Endothelial cell of umbilical vein (primary cell): ENCODE results near the gene SEC24C. TPM values are rescaled to one million over a fixed set of nuclear protein-coding genes. Genes with fewer than 3 reads are reported as not detected.

Source experiments
- BruUV-seq: library from RNA; stranded (reverse); fragments of 400-500 nt; replicated peaks from 2 replicates; lab custom pipeline; 2021; lab: Mats Ljungman, UMichigan
- CTCF ChIA-PET: fragments of 300-600, 350-600 bp; sonication (Branson Sonifier 250); formaldehyde crosslinking; loops from one replicate; lab custom pipeline; 2021; ENCODE audit warnings: antibody characterized with exemption, inconsistent platforms; lab: Charles Lee
- POLR2A ChIA-PET: fragments of 300-600, 350-600 bp; sonication (Branson Sonifier 250); formaldehyde crosslinking; loops from one replicate; lab custom pipeline; 2021; ENCODE audit warnings: antibody characterized with exemption, inconsistent platforms; lab: Charles Lee
- DNase-seq: peaks from one replicate; pipeline ENCODE4 v3.0.0-alpha.2; 2011; ENCODE audit warnings: low read depth, low spot score
- FAIRE-seq: peaks from 2 replicates; lab custom pipeline; 2011; peaks lifted over from hg19 to GRCh38; lab: Jason Lieb, UNC
- H2AFZ ChIP-seq: 2 replicates; pipeline ENCODE4 v1.6.0; 2012; ENCODE audit warnings: low read depth, low read length, control low read depth, inconsistent platforms
- H3K27ac ChIP-seq: 2 replicates; pipeline ENCODE4 v1.5.1; 2011; ENCODE audit warnings: low read depth, mild to moderate bottlenecking, control low read depth, low read length, moderate library complexity; ENCODE audit not compliant: insufficient read depth
- H3K27me3 ChIP-seq, 2 experiments: 2 replicates each; pipeline versions ENCODE4 v1.6.0 to v1.6.1; 2011; ENCODE audit warnings: low read length in 2 of 2, mixed read lengths in 1 of 2; ENCODE audit not compliant: control insufficient read depth in 2 of 2, insufficient read depth in 2 of 2
- H3K36me3 ChIP-seq, 2 experiments: 2 replicates in 1 of 2; 3 replicates in 1 of 2; pipeline ENCODE4 v1.5.1; 2011; ENCODE audit warnings: low read length in 2 of 2, mild to moderate bottlenecking in 1 of 2, moderate library complexity in 1 of 2; ENCODE audit not compliant: control insufficient read depth in 2 of 2, insufficient read depth in 2 of 2; ENCODE audit errors: extremely low read depth in 1 of 2
- H3K4me1 ChIP-seq: 3 replicates; pipeline ENCODE4 v1.5.1; 2011; ENCODE audit warnings: mild to moderate bottlenecking, low read length; ENCODE audit not compliant: control insufficient read depth, insufficient read depth; ENCODE audit errors: extremely low read depth
- H3K4me2 ChIP-seq: 2 replicates; pipeline ENCODE4 v1.6.1; 2011; ENCODE audit warnings: low read length, control low read depth, mixed read lengths; ENCODE audit not compliant: insufficient read depth
- H3K4me3 ChIP-seq, 3 experiments: fragments of 200-600 bp in 1 of 3; sonication (generic), shearing (Covaris generic) in 1 of 3; replicated peaks in 1 of 3; 2 replicates each; pipeline ENCODE4 v1.5.1; 2011 to 2016; ENCODE audit warnings: control low read depth in 3 of 3, low read length in 3 of 3, mild to moderate bottlenecking in 2 of 3, inconsistent platforms in 1 of 3, low read depth in 1 of 3, moderate library complexity in 1 of 3; ENCODE audit not compliant: insufficient read depth in 1 of 3
- H3K79me2 ChIP-seq: 2 replicates; pipeline ENCODE4 v1.6.0; 2012; ENCODE audit warnings: low read length, inconsistent platforms; ENCODE audit not compliant: control insufficient read depth, insufficient read depth
- H3K9ac ChIP-seq: replicated peaks from 2 replicates; pipeline ENCODE3; 2011; ENCODE audit warnings: low read length, control low read depth; ENCODE audit not compliant: insufficient read depth; ENCODE audit errors: extremely low read depth
- H3K9me1 ChIP-seq: replicated peaks from 3 replicates; pipeline ENCODE4 v1.6.0; 2011; ENCODE audit warnings: mild to moderate bottlenecking, low read length; ENCODE audit not compliant: control insufficient read depth, insufficient read depth; ENCODE audit errors: extremely low read depth
- H3K9me3 ChIP-seq: replicated peaks from 2 replicates; pipeline ENCODE4 v1.5.1; 2012; ENCODE audit warnings: low read length, inconsistent platforms; ENCODE audit not compliant: control insufficient read depth, insufficient read depth
- H4K20me1 ChIP-seq: replicated peaks from 2 replicates; pipeline ENCODE3; 2011; ENCODE audit warnings: mild to moderate bottlenecking, low read length; ENCODE audit not compliant: control insufficient read depth, insufficient read depth; ENCODE audit errors: extremely low read depth
- EZH2 ChIP-seq: IDR thresholded peaks from 2 replicates; pipeline ENCODE4 v1.6.1; 2012; ENCODE audit warnings: borderline replicate concordance, low read depth, mild to moderate bottlenecking, moderate library complexity, low read length, inconsistent platforms; ENCODE audit not compliant: severe bottlenecking
- FOS ChIP-seq: IDR thresholded peaks from 2 replicates; pipeline ENCODE4 v1.6.1; 2011; ENCODE audit warnings: mild to moderate bottlenecking, low read length, moderate library complexity, borderline replicate concordance; ENCODE audit not compliant: insufficient read depth
- GATA2 ChIP-seq: IDR thresholded peaks from 2 replicates; pipeline ENCODE4 v1.7.0; 2011; ENCODE audit warnings: low read depth, mild to moderate bottlenecking, moderate library complexity, mixed read lengths, low read length; ENCODE audit not compliant: insufficient read length, insufficient read depth
- JUN ChIP-seq: IDR thresholded peaks from 2 replicates; pipeline ENCODE4 v1.6.1; 2011; ENCODE audit warnings: borderline replicate concordance, low read depth; ENCODE audit not compliant: insufficient read length, insufficient read depth
- MYC ChIP-seq: IDR thresholded peaks from one replicate; pipeline ENCODE4 v1.6.1; 2011; ENCODE audit warnings: mild to moderate bottlenecking, low read depth, low read length
- POLR2A ChIP-seq: IDR thresholded peaks from 2 replicates; pipeline ENCODE4 v1.6.1; 2012; ENCODE audit warnings: low read depth, mild to moderate bottlenecking, control low read depth, low read length
- POLR2AphosphoS5 ChIP-seq: IDR thresholded peaks from 2 replicates; pipeline ENCODE4 v1.6.1; 2012; ENCODE audit warnings: low read depth, mild to moderate bottlenecking, control low read depth, low read length, moderate library complexity; ENCODE audit not compliant: insufficient read depth
- dilution Hi-C: fragments of 300-500 bp; cut with MboI; formaldehyde crosslinking; loops from one replicate; pipeline ENCODE4 v1.15.0; 2019; ENCODE audit warnings: low sequenced_read_pairs; ENCODE audit not compliant: extremely low pct_ligation_motif_present
- intact Hi-C: fragments of 100-400 bp; cut with micrococcal nuclease; formaldehyde crosslinking; loops from one replicate; pipeline ENCODE4 v1.10.0; 2022
- polyA plus RNA-seq, 4 experiments: library from polyadenylated mRNA; depleted of rRNA in 3 of 4; stranded (reverse) in 3 of 4; unstranded in 1 of 4; fragments of >200 nt; gene quantifications; 2 replicates each; pipeline versions ENCODE4 v1.2.1 to v1.2.3, GENCODE V29; 2011 to 2012; ENCODE audit warnings: missing spikeins in 1 of 4
- total RNA-seq: library from RNA; stranded (reverse); gene quantifications from 2 replicates; pipeline ENCODE4 v1.2.3, GENCODE V29; 2021
- TF ChIP-seq, protein P1 (sequence below): IDR thresholded peaks from 2 replicates; pipeline ENCODE4 v1.6.1; 2011; ENCODE audit not compliant: insufficient read depth, insufficient read length
- TF ChIP-seq, protein P2 (sequence below), 2 donors: IDR thresholded peaks; 1 replicate in 1 of 2; 2 replicates in 1 of 2; pipeline ENCODE4 v1.5.1; 2011; ENCODE audit warnings: low read length in 2 of 2, mild to moderate bottlenecking in 2 of 2, moderate library complexity in 2 of 2, control low read depth in 1 of 2, inconsistent platforms in 1 of 2, low read depth in 1 of 2; ENCODE audit not compliant: insufficient read depth in 1 of 2; ENCODE audit errors: extremely low read depth in 1 of 2

Gene SEC24C
- total and polyA plus RNA-seq, 2 donors (not counting 3 experiments of a cell fraction or from before 2014, with no cell fraction given), result 95.5 to 108 TPM

DNA sequence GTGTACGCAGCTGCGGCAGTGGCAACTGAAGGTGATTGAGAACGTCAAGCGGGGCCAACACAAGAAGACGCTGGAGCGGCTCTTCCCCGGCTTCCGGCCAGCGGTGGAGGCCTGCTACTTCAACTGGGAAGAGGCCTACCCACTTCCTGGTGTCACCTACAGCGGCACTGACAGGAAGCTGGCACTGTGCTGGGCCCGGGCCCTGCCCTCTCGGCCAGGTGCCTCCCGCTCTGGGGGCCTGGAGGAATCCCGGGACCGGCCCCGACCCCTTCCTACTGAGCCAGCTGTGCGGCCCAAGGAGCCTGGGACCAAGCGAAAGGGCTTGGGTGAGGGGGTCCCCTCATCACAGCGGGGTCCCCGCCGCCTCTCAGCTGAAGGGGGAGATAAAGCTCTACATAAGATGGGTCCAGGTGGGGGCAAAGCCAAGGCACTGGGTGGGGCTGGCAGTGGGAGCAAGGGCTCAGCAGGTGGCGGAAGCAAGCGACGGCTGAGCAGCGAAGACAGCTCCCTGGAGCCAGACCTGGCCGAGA is 47.8 kb downstream of the SEC24C start:
- TF ChIP-seq EZH2 (no peak), POLR2A (no peak), JUN (no peak), MYC (no peak), POLR2AphosphoS5 (no peak), FOS (no peak), GATA2 (no peak)
- TF ChIP-seq, protein P1, sequence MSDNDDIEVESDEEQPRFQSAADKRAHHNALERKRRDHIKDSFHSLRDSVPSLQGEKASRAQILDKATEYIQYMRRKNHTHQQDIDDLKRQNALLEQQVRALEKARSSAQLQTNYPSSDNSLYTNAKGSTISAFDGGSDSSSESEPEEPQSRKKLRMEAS, result no peak
- TF ChIP-seq, protein P2, sequence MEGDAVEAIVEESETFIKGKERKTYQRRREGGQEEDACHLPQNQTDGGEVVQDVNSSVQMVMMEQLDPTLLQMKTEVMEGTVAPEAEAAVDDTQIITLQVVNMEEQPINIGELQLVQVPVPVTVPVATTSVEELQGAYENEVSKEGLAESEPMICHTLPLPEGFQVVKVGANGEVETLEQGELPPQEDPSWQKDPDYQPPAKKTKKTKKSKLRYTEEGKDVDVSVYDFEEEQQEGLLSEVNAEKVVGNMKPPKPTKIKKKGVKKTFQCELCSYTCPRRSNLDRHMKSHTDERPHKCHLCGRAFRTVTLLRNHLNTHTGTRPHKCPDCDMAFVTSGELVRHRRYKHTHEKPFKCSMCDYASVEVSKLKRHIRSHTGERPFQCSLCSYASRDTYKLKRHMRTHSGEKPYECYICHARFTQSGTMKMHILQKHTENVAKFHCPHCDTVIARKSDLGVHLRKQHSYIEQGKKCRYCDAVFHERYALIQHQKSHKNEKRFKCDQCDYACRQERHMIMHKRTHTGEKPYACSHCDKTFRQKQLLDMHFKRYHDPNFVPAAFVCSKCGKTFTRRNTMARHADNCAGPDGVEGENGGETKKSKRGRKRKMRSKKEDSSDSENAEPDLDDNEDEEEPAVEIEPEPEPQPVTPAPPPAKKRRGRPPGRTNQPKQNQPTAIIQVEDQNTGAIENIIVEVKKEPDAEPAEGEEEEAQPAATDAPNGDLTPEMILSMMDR (IDR thresholded peaks at IDR 0.05; ENCODE audit: extremely low read depth in 1 of 2, insufficient read depth in 1 of 2, low read depth in 1 of 2, low read length in 2 of 2), result no peak
- peaks cover 15% of the 10 kb centered on the region for H3K79me2 ChIP-seq
- DNase-seq (no peak), FAIRE-seq (no peak)
- no peak overlapping the region for H3K4me2 ChIP-seq
- dilution Hi-C loops, result no loop called here
- peaks cover 5% of the 10 kb centered on the region for H3K4me1 ChIP-seq
- no peak overlapping the region for H3K27ac ChIP-seq
- CTCF ChIA-PET, result no interaction called here
- intact Hi-C loops, result no loop called here
- peaks cover 25 to 70% of the 10 kb centered on the region in 2 experiments for H3K36me3 ChIP-seq
- POLR2A ChIA-PET, result no interaction called here
- no peak overlapping the region for H3K4me3 ChIP-seq
- H3K9me3 ChIP-seq, result no peaks in the 10 kb centered on the region
- peaks cover 3% of the 10 kb centered on the region for H4K20me1 ChIP-seq
- no peaks in the 10 kb centered on the region for H3K27me3 ChIP-seq
- no peaks in the 10 kb centered on the region for H3K9me1 ChIP-seq
- H3K9ac ChIP-seq, result no peak overlapping the region
- H2AFZ ChIP-seq, result no peak overlapping the region
- BruUV-seq, result no TSS peak
